ENCODE data around the gene MRPL34.
A peak's percentile ranks its signal among the peaks of the same experiment; 100 is the strongest.

The MRPL34 gene

GRCh38 chr19:17328517-17329365, 23.1 kb downstream of the MRPL34 start:
- ATAC-seq (no peak), DNase-seq (peak; percentile 33)

- no peak for ATAC-seq
- DNase-seq: no peak
Measured at GRCh38 chr19:17329366-17330261, 23.9 kb downstream of the MRPL34 start.

- ATAC-seq (no peak), DNase-seq (no peak)
Measured at GRCh38 chr19:17330262-17331044, 24.8 kb downstream of the MRPL34 start.

GRCh38 chr19:17331045-17331558, 25.4 kb downstream of the MRPL34 start:
- no peak for DNase-seq

GRCh38 chr19:17332360-17332676, 26.6 kb downstream of the MRPL34 start:
- ATAC-seq (no peak), DNase-seq (no peak)

More at GRCh38 chr19:17331045-17331558, 25.4 kb downstream of the MRPL34 start:
- ATAC-seq: no peak

- DNase-seq (peak; percentile 52), ATAC-seq (no peak)
Measured at GRCh38 chr19:17332677-17333581, 27.3 kb downstream of the MRPL34 start.

GRCh38 chr19:17333611-17334413, 28.1 kb downstream of the MRPL34 start:
- peak; percentile 54 for ATAC-seq

GRCh38 chr19:17334414-17335409, 29.0 kb downstream of the MRPL34 start, which contains the start of gene ANO8:
TSS of gene ANO8 (minus strand) at chr19:17334855. CDS start at chr19:17334670, 185 bp downstream.
- ATAC-seq: peak; percentile 50
- peak; percentile 97 for DNase-seq

More at GRCh38 chr19:17333611-17334413, 28.1 kb downstream of the MRPL34 start:
- peak; percentile 81 for DNase-seq

- no peak for ATAC-seq
Measured at GRCh38 chr19:17335575-17335974, 29.9 kb downstream of the MRPL34 start.

GRCh38 chr19:17336872-17337674, 31.4 kb downstream of the MRPL34 start, which contains the start of gene GTPBP3:
TSS of gene GTPBP3 (plus strand) at chr19:17337553. CDS start at chr19:17337612, 59 bp downstream.
- DNase-seq: peak; percentile 95
- peak; percentile 89 for ATAC-seq

More at GRCh38 chr19:17335575-17335974, 29.9 kb downstream of the MRPL34 start:
- no peak for DNase-seq

- DNase-seq: peak; percentile 65
- ATAC-seq: no peak
Measured at GRCh38 chr19:17337675-17338432, 32.2 kb downstream of the MRPL34 start.

GRCh38 chr19:17338433-17339078, 32.9 kb downstream of the MRPL34 start:
- no peak for DNase-seq

GRCh38 chr19:17339088-17339741, 33.5 kb downstream of the MRPL34 start:
- DNase-seq (peak; percentile 71), ATAC-seq (no peak)

More at GRCh38 chr19:17338433-17339078, 32.9 kb downstream of the MRPL34 start:
- no peak for ATAC-seq

- DNase-seq (peak; percentile 44), ATAC-seq (no peak)
Measured at GRCh38 chr19:17340302-17340870, 34.7 kb downstream of the MRPL34 start.

- no peak for ATAC-seq
- DNase-seq: no peak
Measured at GRCh38 chr19:17340871-17341357, 35.2 kb downstream of the MRPL34 start.

All from stimulated activated naive CD8-positive, alpha-beta T cell treated with anti-CD3 and anti-CD28 coated beads, Interleukin-15, Interleukin-2, amounts not matched to agents 100 U/mL and 50 U/mL, for 24 hours (primary cell).